Hepatocyte (in vitro differentiated cells): ENCODE data around the gene ATOH8.

ENCODE experiments used
- CTCF ChIP-seq: fragments of 200-600 bp; sonication (generic); IDR thresholded peaks from 2 replicates; pipeline ENCODE4 v1.5.1; 2016; ENCODE audit warnings: antibody characterized with exemption, mild to moderate bottlenecking; ENCODE audit not compliant: poor library complexity
- EZH2 ChIP-seq: fragments of 200-600 bp; sonication (generic); IDR thresholded peaks from 2 replicates; pipeline ENCODE4 v1.6.1; 2016; ENCODE audit warnings: antibody characterized with exemption, mild to moderate bottlenecking, borderline replicate concordance
- EZH2phosphoT487 ChIP-seq: fragments of 200-600 bp; sonication (generic); IDR thresholded peaks from one replicate; pipeline ENCODE4 v1.6.1; 2018; ENCODE audit warnings: antibody characterized with exemption, mild to moderate bottlenecking, low read depth, moderate library complexity; ENCODE audit not compliant: unreplicated experiment, severe bottlenecking

DNA sequence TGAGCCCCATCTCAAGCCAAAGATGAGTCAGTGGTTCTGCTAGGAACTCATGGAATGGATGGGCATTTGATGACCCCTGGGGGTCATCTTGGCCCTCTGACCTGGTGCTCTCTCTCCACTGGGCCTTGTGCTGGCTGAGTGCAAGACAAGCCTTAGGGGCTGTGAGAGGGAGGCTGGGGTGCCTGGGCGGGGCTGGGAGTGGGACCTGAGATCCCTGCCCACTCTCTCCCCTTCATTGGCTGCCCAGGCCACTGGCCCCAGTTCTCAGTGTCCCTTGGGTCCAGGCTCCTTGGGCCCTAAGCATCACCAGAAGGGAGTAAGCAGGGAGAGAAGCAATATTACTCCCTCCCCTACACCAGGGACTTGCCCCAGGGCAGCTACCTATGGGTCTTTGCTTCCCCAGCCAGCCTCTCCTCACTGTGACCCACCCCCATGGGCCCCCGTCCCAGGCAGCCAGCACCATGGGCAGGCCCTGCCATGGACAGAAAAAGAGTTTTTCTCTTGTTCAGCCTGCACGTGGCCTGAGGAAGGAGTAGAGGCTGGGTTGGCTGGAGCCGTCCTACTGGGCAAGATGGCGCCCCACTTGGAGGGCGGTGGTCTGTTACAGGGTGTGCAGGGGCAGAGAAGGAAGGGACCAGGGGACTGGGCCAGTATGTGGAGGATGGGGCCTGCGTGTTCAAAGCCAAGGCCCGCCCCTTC lies 33.6 kb downstream of the ATOH8 start:
- TF ChIP-seq CTCF (no peak), EZH2 (no peak), EZH2phosphoT487 (no peak)
